Heart left ventricle (tissue), 13 donors: Measurements from ENCODE around the gene PACS2.

Source experiments
- POLR2A ChIP-seq, 2 donors: fragments of 450-650 bp; IDR thresholded peaks; one replicate each; pipeline ENCODE4 v1.6.1; 2017; ENCODE audit warnings: antibody characterized with exemption in 2 of 2, mild to moderate bottlenecking in 2 of 2, moderate library complexity in 2 of 2
- TF ChIP-seq, protein P1 (sequence below), 12 donors: fragments of 200-600 bp; sonication (generic) in 4 of 12; IDR thresholded peaks; one replicate each; pipeline versions ENCODE4 v1.5.0 to v1.8.0; 2018 to 2022; ENCODE audit warnings: antibody characterized with exemption in 12 of 12, mild to moderate bottlenecking in 5 of 12
- donor health status: ischemic (EF 13 %, LVEDD 7.1; RV severe dilation, severe dysfunction).
- donor health status: DM: no; HTN: yes; CAD: no.
- donor health status: DM: no; HTN: no; CAD: no.
- donor health status: ischemic (EF 25% LVEDD 6.9; RV normal size, moderate dysfunction).
- donor health status: ischemic (EF 25% LVEDD 5.7; RV mildly dilated, moderate dysfunction).
- donor health status: ischemic (EF 35%, LVEDD 5.7; RV mildly dilated, moderate dysfunction).
- donor health status: nonischemic (EF 11% LVEDD 7.7; RV severe dilation, severe dysfunction).
- donor health status: DM: yes; HTN: yes; CAD: no.
- donor health status: PGD.
- donor health status: ischemic (EF 29% LVEDD 5.4; RV normal size, mild dysfunction).
- donor health status: nonischemic (EF 23%, LVEDD 6.1; RV moderate dilation, normal function).

DNA sequence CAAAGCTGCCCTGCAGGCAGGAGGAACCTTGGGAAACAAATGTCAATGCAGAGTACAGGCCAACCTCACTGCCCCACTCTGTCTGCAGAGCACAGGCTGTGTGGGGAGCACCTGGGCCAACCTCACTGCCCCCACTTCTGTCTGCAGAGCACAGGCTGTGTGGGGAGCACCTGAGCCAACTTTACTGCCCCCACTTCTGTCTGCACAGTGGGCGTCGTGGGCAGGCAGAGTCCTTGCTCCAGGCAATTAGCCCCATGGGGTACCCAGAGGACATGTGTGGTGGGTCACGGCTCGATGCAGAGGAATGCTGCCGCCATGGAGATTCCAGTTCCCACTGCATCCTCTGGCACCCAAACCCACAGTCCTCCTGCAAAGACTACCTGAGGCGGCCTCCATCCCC lies 39.9 kb upstream of the PACS2 start:
- TF ChIP-seq, protein P1, sequence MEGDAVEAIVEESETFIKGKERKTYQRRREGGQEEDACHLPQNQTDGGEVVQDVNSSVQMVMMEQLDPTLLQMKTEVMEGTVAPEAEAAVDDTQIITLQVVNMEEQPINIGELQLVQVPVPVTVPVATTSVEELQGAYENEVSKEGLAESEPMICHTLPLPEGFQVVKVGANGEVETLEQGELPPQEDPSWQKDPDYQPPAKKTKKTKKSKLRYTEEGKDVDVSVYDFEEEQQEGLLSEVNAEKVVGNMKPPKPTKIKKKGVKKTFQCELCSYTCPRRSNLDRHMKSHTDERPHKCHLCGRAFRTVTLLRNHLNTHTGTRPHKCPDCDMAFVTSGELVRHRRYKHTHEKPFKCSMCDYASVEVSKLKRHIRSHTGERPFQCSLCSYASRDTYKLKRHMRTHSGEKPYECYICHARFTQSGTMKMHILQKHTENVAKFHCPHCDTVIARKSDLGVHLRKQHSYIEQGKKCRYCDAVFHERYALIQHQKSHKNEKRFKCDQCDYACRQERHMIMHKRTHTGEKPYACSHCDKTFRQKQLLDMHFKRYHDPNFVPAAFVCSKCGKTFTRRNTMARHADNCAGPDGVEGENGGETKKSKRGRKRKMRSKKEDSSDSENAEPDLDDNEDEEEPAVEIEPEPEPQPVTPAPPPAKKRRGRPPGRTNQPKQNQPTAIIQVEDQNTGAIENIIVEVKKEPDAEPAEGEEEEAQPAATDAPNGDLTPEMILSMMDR (IDR thresholded peaks at IDR 0.05): no peak
- no peak for TF ChIP-seq POLR2A (IDR thresholded peaks at IDR 0.05)
